Hepatocyte (in vitro differentiated cells): ENCODE measurements around the gene CHCHD4. TPM values are rescaled to one million over a fixed set of nuclear protein-coding genes. Genes with fewer than 3 reads are reported as not detected.
A peak's percentile ranks its signal among the peaks of the same experiment; 100 is the strongest.

Source experiments
- DNase-seq: peaks from one replicate; pipeline ENCODE4 v3.0.0-alpha.2; 2016; ENCODE audit warnings: low spot score
- H2AFZ ChIP-seq: fragments of 200-600 bp; sonication (generic); 2 replicates; pipeline ENCODE4 v1.6.0; 2016; ENCODE audit warnings: antibody characterized with exemption, mild to moderate bottlenecking
- H3K27ac ChIP-seq: fragments of 200-600 bp; sonication (generic); 2 replicates; pipeline ENCODE4 v1.5.1; 2016; ENCODE audit warnings: mild to moderate bottlenecking
- H3K27me3 ChIP-seq: fragments of 200-600 bp; sonication (generic); 2 replicates; pipeline ENCODE4 v1.6.1; 2016
- H3K36me3 ChIP-seq: fragments of 200-600 bp; sonication (generic); replicated peaks from 2 replicates; pipeline ENCODE4 v1.5.1; 2016; ENCODE audit warnings: low read depth; ENCODE audit not compliant: insufficient read depth
- H3K4me1 ChIP-seq: fragments of 200-600 bp; sonication (generic); 2 replicates; pipeline ENCODE4 v1.5.1; 2016; ENCODE audit warnings: mild to moderate bottlenecking, moderate library complexity; ENCODE audit not compliant: insufficient read depth
- H3K4me2 ChIP-seq: fragments of 200-600 bp; sonication (generic); 2 replicates; pipeline ENCODE4 v1.6.0; 2016
- H3K4me3 ChIP-seq: fragments of 200-600 bp; sonication (generic); 2 replicates; pipeline ENCODE4 v1.5.1; 2016; ENCODE audit warnings: mild to moderate bottlenecking
- H3K79me2 ChIP-seq: fragments of 200-600 bp; sonication (generic); 2 replicates; pipeline ENCODE4 v1.6.0; 2017; ENCODE audit warnings: mild to moderate bottlenecking
- H3K9me2 ChIP-seq: fragments of 200-600 bp; sonication (generic); replicated peaks from 2 replicates; pipeline ENCODE4 v1.6.0; 2017; ENCODE audit warnings: mild to moderate bottlenecking; ENCODE audit not compliant: insufficient read depth
- H3K9me3 ChIP-seq: fragments of 200-600 bp; sonication (generic); 2 replicates; pipeline ENCODE4 v1.5.1; 2016; ENCODE audit warnings: low read depth, mild to moderate bottlenecking
- H4K20me1 ChIP-seq: fragments of 200-600 bp; sonication (generic); 2 replicates; pipeline ENCODE4 v1.6.0; 2016; ENCODE audit warnings: mild to moderate bottlenecking; ENCODE audit not compliant: insufficient read depth, poor library complexity, severe bottlenecking
- CTCF ChIP-seq: fragments of 200-600 bp; sonication (generic); IDR thresholded peaks from 2 replicates; pipeline ENCODE4 v1.5.1; 2016; ENCODE audit warnings: antibody characterized with exemption, mild to moderate bottlenecking; ENCODE audit not compliant: poor library complexity
- EZH2 ChIP-seq: fragments of 200-600 bp; sonication (generic); IDR thresholded peaks from 2 replicates; pipeline ENCODE4 v1.6.1; 2016; ENCODE audit warnings: antibody characterized with exemption, mild to moderate bottlenecking, borderline replicate concordance
- EZH2phosphoT487 ChIP-seq: fragments of 200-600 bp; sonication (generic); IDR thresholded peaks from one replicate; pipeline ENCODE4 v1.6.1; 2018; ENCODE audit warnings: antibody characterized with exemption, mild to moderate bottlenecking, low read depth, moderate library complexity; ENCODE audit not compliant: unreplicated experiment, severe bottlenecking
- WGBS: methylation state at CpG from one replicate; pipeline ENCODE4 v1.1.6; 2016; ENCODE audit warnings: low lambda C conversion rate; ENCODE audit errors: missing lambda C conversion rate; 5-methylcytosine and 5-hydroxymethylcytosine counted together
- polyA plus RNA-seq: library from polyadenylated mRNA; unstranded; fragments of >200 nt; fragmentation: Nextera tagmentation; extraction: Ambion mirVana; gene quantifications from 2 replicates; pipeline ENCODE4 v1.2.1, GENCODE V29; 2016
- total RNA-seq: library from RNA; depleted of rRNA; stranded (reverse); fragments of >200 nt; gene quantifications from 2 replicates; pipeline ENCODE4 v1.2.3, GENCODE V29; 2014

CHCHD4 gene
- total and polyA plus RNA-seq, 2 experiments from 2014 or later: 15.2 to 22.8 TPM

DNA sequence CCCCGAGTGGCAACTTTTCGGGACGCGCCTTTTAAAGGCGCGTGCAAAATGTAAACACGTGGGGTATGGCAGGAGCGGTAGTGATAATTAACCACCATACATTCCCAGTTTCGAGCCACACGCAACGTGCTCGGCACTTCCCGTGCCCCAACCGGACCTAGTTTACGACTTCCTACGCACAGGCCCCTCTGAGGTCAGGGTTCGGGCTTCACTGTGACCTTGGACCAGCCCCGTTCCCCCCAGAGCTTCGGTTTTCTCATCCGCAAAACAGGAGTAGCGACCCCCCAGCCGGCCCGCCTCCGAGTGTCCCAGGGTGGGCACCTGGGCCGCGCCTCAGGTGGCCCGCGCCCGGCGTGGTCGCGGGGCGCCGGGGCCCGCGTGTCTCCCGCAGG is 451 bp downstream of the CHCHD4 start:
- Histone ChIP-seq H2AFZ (peak overlapping the region; percentile 80), H3K79me2 (peaks cover 57% of the 10 kb centered on the region)
- WGBS: 1% methylated on average over 37 of the region's 37 CpGs

GRCh38 chr3:14123308-14124222 is 1.1 kb downstream of the CHCHD4 start:
- H4K20me1 ChIP-seq: peaks cover 19% of the 10 kb centered on the region
- peak overlapping the region; percentile 80 for H2AFZ ChIP-seq
- peaks cover 29% of the 10 kb centered on the region for H3K4me1 ChIP-seq
- H3K27me3 ChIP-seq: no peaks in the 10 kb centered on the region
- H3K4me2 ChIP-seq: peak overlapping the region; percentile 81
- DNase-seq: peak; percentile 12
- WGBS: 55% methylated on average over 15 of the region's 15 CpGs
- H3K27ac ChIP-seq: peak overlapping the region; percentile 60
- TF ChIP-seq EZH2 (no peak), CTCF (no peak), EZH2phosphoT487 (no peak)
- no peaks in the 10 kb centered on the region for H3K36me3 ChIP-seq
- H3K4me3 ChIP-seq: peak overlapping the region; percentile 78
- H3K9me2 ChIP-seq: no peaks in the 10 kb centered on the region
- peaks cover 50% of the 10 kb centered on the region for H3K79me2 ChIP-seq
- H3K9me3 ChIP-seq: no peaks in the 10 kb centered on the region

More for the DNA sequence above, 451 bp downstream of the CHCHD4 start:
- peak overlapping the region; percentile 78 for H3K4me3 ChIP-seq
- peak overlapping the region; percentile 81 for H3K4me2 ChIP-seq
- H3K9me3 ChIP-seq: no peaks in the 10 kb centered on the region
- H3K9me2 ChIP-seq: no peaks in the 10 kb centered on the region
- peaks cover 23% of the 10 kb centered on the region for H3K4me1 ChIP-seq
- H3K27me3 ChIP-seq: no peaks in the 10 kb centered on the region
- H3K36me3 ChIP-seq: no peaks in the 10 kb centered on the region
- peak; percentile 63 for DNase-seq
- TF ChIP-seq EZH2: no peak
- no peak for TF ChIP-seq CTCF
- no peak for TF ChIP-seq EZH2phosphoT487
- H4K20me1 ChIP-seq: peaks cover 19% of the 10 kb centered on the region
- H3K27ac ChIP-seq: peak overlapping the region; percentile 60

GRCh38 chr3:14122301-14122700 is 2.4 kb downstream of the CHCHD4 start:
- peaks cover 13% of the 10 kb centered on the region for H4K20me1 ChIP-seq
- no peak overlapping the region for H3K4me2 ChIP-seq
- no peaks in the 10 kb centered on the region for H3K27me3 ChIP-seq
- no peaks in the 10 kb centered on the region for H3K36me3 ChIP-seq
- H3K27ac ChIP-seq: no peak overlapping the region
- no peaks in the 10 kb centered on the region for H3K9me3 ChIP-seq
- no peak for DNase-seq
- H3K79me2 ChIP-seq: peaks cover 45% of the 10 kb centered on the region
- no peaks in the 10 kb centered on the region for H3K9me2 ChIP-seq
- H3K4me1 ChIP-seq: peaks cover 37% of the 10 kb centered on the region
- TF ChIP-seq CTCF (no peak), EZH2 (no peak), EZH2phosphoT487 (no peak)
- no peak overlapping the region for H2AFZ ChIP-seq
- WGBS: 97% methylated on average over 3 of the region's 3 CpGs
- H3K4me3 ChIP-seq: no peak overlapping the region
